DMS114 treated with DMSO at 0.1 percent for 48 hours (cell line): ENCODE measurements around the gene FCGR3B.
"Not testable (repeated sequence)": the region's sequence is repeated elsewhere in the genome, so short reads cannot be mapped to it uniquely, and the experiment has no call there.

Source experiments
- DNase-seq: peaks from one replicate; lab custom pipeline; 2025; ENCODE audit not compliant: unreplicated experiment; lab: John Stamatoyannopoulos, UW

The FCGR3B gene

GRCh38 chr1:161639203-161639602, 8.2 kb upstream of the FCGR3B start:
- DNase-seq: not testable (repeated sequence)

DNA sequence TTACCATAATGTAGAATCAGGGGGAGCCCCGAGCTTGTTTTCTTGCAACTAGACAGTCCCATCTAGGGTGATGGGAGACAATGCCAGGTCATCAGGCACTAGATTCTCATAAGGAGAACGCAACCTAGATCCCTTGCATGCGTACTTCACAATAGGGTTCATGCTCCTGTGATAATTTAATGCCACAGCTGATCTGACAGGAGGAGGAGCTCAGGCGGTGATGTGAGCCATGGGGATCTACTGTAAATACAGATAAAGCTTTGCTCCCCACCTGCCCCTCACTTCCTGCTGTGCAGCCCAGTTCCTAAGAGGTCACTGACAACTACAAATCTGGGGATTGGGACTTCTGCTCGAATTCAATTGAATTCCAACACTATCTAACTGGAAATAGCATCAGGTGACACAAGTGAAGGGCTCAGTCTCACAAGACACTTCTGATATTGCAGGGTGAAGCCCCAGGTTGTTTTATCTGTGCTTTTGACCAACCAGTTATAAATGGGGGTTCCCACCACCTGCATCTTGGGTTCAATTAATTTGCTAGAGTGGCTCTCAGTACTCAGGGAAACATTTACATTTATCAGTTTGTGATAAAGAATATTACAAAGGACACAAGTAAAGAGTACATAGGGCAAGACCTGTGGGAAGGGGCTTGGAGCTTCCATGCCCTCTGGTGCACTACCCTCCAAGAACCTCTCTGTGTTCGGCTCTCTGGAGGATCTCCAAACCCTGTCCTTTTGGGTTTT, 7.4 kb upstream of the FCGR3B start:
- DNase-seq: not testable (repeated sequence)

DNA sequence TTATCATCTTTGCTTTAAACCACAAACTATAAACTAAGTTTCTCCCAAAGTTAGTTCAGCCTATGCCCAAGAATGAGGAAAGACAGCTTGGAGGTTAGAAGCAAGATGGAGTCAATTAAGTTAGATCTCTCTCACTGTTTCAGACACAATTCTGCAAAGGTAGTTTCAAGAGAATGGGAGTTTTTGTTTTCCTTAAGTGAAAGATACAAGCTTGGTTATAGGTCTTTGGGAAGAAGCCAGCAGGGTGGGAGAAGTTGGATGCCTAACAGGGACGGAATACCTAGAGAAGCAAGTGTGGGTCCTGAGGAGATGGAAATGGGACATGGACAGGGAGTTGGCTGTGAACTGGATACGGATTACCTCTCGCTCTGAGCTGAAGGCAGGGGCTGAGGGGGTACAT, 6.0 kb upstream of the FCGR3B start:
- DNase-seq: not testable (repeated sequence)

DNA sequence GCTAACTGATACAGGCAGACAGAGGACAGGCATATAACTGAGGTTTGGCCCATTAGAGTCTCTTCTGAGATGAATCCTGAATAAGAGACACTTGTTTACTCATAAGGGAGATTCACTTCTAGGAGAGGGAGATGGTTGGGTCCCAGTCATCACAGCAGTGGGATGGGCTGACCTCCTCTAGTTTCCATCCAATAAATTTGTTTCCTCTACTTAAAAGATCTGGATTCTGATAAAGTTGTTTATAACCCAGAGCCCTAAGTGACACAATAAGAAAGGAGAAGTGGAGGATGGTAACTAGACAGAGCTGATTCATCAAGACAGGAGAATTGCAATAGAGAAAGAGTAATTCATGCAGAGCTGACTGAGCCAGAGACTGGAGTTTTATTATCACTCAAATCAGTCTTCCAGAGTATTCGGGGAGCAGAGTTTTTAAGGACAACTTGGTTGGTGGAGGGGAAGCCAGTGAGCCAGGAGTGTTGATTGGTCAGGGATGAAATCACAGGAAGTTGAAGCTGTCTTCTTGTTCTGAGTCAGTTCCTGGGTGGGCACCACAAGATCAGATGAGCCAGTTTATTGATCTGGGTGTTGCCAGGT, 5.3 kb upstream of the FCGR3B start:
- DNase-seq: not testable (repeated sequence)

DNA sequence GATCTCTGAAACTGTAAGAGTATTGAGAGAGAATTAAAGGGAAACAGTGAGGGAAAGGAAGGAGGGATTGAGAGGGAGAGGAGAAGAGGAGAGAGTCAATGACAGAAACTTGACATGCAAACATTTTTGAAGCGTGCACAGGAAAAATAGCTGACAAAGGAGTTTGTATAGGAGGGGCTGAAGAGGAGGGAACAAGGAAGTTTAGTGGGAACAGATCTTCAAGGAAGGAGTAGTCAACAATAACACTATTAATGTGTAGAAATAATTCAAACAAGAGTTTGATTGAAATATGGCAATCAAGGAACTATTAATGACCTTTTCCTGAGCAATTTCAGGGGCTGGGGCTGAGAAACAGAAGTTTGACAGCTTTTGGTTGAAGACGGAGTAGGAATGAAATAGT, 4.0 kb upstream of the FCGR3B start:
- DNase-seq: not testable (repeated sequence)

DNA sequence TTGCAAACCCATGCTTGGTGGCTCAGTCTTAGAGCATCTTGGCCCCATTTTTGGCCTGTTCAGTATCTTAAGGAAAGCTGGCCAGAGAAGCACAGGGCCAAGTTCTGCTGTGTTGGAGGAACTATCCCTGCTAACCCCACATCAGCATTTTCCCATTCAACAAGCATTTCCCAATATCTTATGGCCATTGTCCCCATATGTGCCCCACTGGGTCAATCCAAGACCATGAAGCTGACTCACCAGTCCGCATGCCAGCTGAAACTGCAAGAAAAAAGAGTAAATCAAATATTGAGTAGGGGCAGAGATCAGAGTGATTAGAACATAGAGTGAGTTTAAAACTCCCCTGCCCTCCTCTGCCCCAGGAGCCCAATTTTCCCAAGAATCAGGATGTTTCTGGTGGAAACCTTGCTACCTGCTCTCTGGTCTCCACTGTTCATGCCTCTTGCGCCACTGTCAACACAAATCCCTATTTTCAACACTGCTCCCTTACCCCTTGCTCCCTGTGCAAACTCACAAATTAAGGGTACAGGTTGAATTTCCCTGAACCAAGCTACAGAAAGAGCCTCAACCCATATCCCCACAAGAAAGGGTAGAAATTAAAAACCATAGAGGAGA, 741 bp downstream of the FCGR3B start:
- DNase-seq: not testable (repeated sequence)

DNA sequence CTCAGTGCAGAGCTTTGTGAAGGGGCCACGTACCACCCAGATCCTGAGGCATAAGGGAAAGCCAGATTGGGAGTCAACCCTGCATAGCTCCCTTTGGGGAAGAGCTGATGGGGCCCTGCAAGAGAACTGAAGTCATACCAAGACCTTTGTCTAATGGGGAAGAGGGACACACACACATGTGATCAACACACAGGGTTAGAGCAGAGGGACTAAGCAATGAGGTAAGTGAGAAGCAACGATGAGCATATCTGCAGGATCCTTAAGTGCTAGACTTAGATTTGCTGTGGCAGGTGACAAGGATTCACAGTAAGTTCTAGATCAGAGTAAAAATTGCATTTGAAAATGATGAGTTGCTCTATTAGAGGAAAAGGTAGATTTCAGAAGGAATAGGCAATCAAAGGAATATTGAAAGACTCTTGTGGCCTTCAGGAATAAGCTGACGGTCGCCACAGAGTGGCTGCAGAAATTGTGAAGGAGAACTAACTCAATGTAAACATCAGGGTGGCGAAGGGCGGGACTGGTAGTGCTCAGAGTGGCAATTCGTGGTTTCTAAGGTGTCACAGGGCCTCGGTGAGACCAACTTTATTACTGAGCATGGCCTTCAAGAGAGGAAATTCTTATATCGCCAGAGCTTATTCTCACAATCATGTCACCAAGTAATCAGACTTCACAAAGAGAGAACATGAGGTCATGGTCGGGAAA, 4.4 kb downstream of the FCGR3B start:
- DNase-seq: not testable (repeated sequence)

GRCh38 chr1:161624605-161625004, 6.4 kb downstream of the FCGR3B start:
- DNase-seq: not testable (repeated sequence)

GRCh38 chr1:161623401-161624051, 7.5 kb downstream of the FCGR3B start:
- not testable (repeated sequence) for DNase-seq

DNA sequence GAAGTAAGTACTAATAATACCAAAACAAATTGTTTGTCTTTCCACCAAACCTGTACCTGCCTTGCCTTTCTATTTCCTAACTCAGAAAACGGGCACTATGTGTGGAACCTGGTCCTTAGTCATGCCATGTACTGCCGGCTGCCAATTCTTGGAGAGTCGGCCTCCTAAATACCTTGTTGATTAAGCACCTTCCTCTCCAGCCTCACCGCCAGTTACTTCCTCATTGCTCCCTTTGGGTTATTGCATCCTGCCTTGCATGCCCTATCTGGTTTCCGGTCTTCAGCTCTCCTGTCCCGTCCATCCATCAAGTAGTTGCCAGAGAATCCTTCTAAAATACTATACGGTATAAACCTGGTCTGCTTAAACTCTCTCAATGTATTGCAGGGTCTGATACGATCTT, 8.9 kb downstream of the FCGR3B start:
- DNase-seq: not testable (repeated sequence)

GRCh38 chr1:161621181-161622000, 9.6 kb downstream of the FCGR3B start:
- peak; percentile 85 for DNase-seq

DNA sequence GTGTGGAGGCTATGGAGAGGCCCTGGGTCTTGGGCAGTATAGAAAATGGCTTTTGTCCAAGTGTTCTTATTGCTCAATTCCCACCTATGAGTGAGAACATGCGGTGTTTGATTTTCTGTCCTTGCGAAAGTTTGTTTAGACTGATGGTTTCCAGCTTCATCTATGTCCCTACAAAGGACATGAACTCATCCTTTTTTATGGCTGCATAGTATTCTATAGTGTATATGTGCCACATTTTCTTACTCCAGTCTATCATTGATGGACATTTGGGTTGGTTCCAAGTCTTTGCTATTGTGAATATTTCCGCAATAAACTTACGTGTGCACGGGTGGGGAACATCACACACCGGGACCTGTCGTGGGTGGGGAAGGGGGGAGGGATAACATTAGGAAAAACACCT, 10.6 kb downstream of the FCGR3B start:
- not testable (repeated sequence) for DNase-seq

- not testable (repeated sequence) for DNase-seq
These were observed 12.5 kb downstream of the FCGR3B start for GRCh38 chr1:161618517-161618916.

- DNase-seq: not testable (repeated sequence)
These were observed 14.6 kb downstream of the FCGR3B start for GRCh38 chr1:161616417-161616816.

DNA sequence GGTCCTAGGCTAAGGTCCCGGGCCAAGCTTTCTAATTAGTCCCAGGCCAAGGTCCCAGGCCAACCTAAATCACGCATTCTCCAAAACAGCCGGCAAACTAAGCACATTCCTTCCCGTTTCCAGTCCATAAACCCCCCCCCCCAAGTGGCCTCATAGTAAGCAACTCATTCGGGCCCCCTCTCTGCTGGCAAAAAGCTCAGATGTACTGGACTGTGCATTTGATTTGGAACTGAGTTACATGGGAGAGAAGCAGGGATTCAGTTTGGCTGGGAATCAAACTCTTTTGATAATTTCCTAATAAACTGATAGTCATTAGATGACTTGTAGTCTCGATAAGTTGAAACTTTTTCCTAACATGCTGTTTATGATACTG, 17.8 kb downstream of the FCGR3B start:
- DNase-seq: peak; percentile 32

GRCh38 chr1:161612322-161613141, 18.4 kb downstream of the FCGR3B start:
- peak; percentile 99 for DNase-seq

DNA sequence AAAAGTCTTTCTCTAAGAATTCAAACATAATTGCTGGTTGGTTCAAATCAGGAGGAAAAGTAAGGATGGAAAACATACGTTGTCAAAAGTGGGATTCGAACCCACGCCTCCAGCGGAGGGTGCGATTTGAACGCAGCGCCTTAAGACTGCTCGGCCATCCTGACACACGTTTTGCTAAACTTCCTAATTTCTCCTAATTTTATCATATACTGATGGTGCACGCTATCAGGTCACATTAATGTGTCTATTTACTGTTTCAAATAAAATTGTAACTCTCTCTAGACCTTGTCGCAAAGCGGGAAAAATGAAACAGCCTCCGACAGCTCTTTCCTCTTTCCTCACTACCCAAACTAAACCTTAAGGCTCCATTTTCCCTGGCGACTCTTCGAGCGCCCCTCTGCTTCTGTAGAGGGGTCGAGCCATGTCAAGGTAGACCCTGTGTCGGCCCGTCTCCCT, 19.1 kb downstream of the FCGR3B start:
- not testable (repeated sequence) for DNase-seq

GRCh38 chr1:161610198-161610597, 20.8 kb downstream of the FCGR3B start:
- not testable (repeated sequence) for DNase-seq
